Measurements from ENCODE around the gene KRT86. TPM values are rescaled to one million over a fixed set of nuclear protein-coding genes. Genes with fewer than 3 reads are reported as not detected.
A peak's percentile ranks its signal among the peaks of the same experiment; 100 is the strongest.

The KRT86 gene
- polyA plus RNA-seq, 1 donor (not counting 4 experiments of a cell fraction or from before 2014, with no cell fraction given), result not detected

- Histone ChIP-seq H4K20me1 (ENCODE audit: control insufficient read depth, extremely low read depth, insufficient read depth, low read length) (no peaks in the 10 kb centered on the region), H2AFZ (ENCODE audit: control insufficient read depth, low read length) (no peak overlapping the region), H3K4me1 (ENCODE audit: control insufficient read depth, extremely low read depth, insufficient read depth, low read length) (peaks cover 51% of the 10 kb centered on the region), H3K27me3 (ENCODE audit: control insufficient read depth, extremely low read depth, insufficient read depth, low read length) (no peaks in the 10 kb centered on the region), H3K9me1 (ENCODE audit: control insufficient read depth, extremely low read depth, insufficient read depth, low read length) (no peaks in the 10 kb centered on the region), H3K27ac (ENCODE audit: control insufficient read depth, insufficient read depth, low read length) (peak overlapping the region; percentile 79), H3K9me3 (ENCODE audit: control insufficient read depth, low read depth, low read length) (no peaks in the 10 kb centered on the region), H3K79me2 (ENCODE audit: control insufficient read depth, insufficient read depth, low read length) (no peaks in the 10 kb centered on the region), H3K36me3 (ENCODE audit: control insufficient read depth in 2 of 2, extremely low read depth in 1 of 2, insufficient read depth in 2 of 2, low read length in 2 of 2) (no peaks in the 10 kb centered on the region), H3K4me3 (ENCODE audit: control insufficient read depth in 2 of 3, extremely low read depth in 1 of 3, insufficient read depth in 2 of 3, low read depth in 1 of 3, low read length in 3 of 3) (no peak overlapping the region), H3K9ac (ENCODE audit: control insufficient read depth, extremely low read depth, insufficient read depth, low read length) (no peak overlapping the region), H3K4me2 (ENCODE audit: control insufficient read depth, extremely low read depth, insufficient read depth, low read depth, low read length) (peak overlapping the region; percentile 13)
- dilution Hi-C loops (cut with MboI; ENCODE audit: extremely low pct_ligation_motif_present, low sequenced_read_pairs), result no loop called here
- FAIRE-seq (peak; percentile 59), DNase-seq (ENCODE audit: low read depth, low spot score) (no peak)
- TF ChIP-seq EZH2 (IDR thresholded peaks at IDR 0.05; ENCODE audit: low read length), result no peak
- TF ChIP-seq CTCF (optimal IDR thresholded peaks at IDR 0.05 in 1 of 3, IDR thresholded peaks at IDR 0.05 in 1 of 3, conservative IDR thresholded peaks at IDR 0.05 in 1 of 3; ENCODE audit: extremely low read depth in 1 of 3, insufficient read depth in 2 of 3, low read length in 3 of 3), result no peak
Observed at GRCh38 chr12:52229836-52230343, 44.6 kb upstream of the KRT86 start.

- no peak overlapping the region for H2AFZ ChIP-seq (ENCODE audit: control insufficient read depth, low read length)
- peak overlapping the region; percentile 42 for H3K4me2 ChIP-seq (ENCODE audit: control insufficient read depth, extremely low read depth, insufficient read depth, low read depth, low read length)
- DNase-seq (ENCODE audit: low read depth, low spot score) (no peak), FAIRE-seq (peak; percentile 55)
- no peaks in the 10 kb centered on the region for H3K36me3 ChIP-seq (ENCODE audit: control insufficient read depth in 2 of 2, extremely low read depth in 1 of 2, insufficient read depth in 2 of 2, low read length in 2 of 2)
- H4K20me1 ChIP-seq (ENCODE audit: control insufficient read depth, extremely low read depth, insufficient read depth, low read length), result no peaks in the 10 kb centered on the region
- H3K9me3 ChIP-seq (ENCODE audit: control insufficient read depth, low read depth, low read length), result no peaks in the 10 kb centered on the region
- H3K27me3 ChIP-seq (ENCODE audit: control insufficient read depth, extremely low read depth, insufficient read depth, low read length), result no peaks in the 10 kb centered on the region
- dilution Hi-C loops (cut with MboI; ENCODE audit: extremely low pct_ligation_motif_present, low sequenced_read_pairs), result no loop called here
- H3K27ac ChIP-seq (ENCODE audit: control insufficient read depth, insufficient read depth, low read length), result peak overlapping the region; percentile 79
- peak overlapping the region; percentile 48 for H3K9ac ChIP-seq (ENCODE audit: control insufficient read depth, extremely low read depth, insufficient read depth, low read length)
- peaks cover 59% of the 10 kb centered on the region for H3K4me1 ChIP-seq (ENCODE audit: control insufficient read depth, extremely low read depth, insufficient read depth, low read length)
- H3K79me2 ChIP-seq (ENCODE audit: control insufficient read depth, insufficient read depth, low read length), result no peaks in the 10 kb centered on the region
- TF ChIP-seq CTCF (optimal IDR thresholded peaks at IDR 0.05 in 1 of 3, IDR thresholded peaks at IDR 0.05 in 1 of 3, conservative IDR thresholded peaks at IDR 0.05 in 1 of 3; ENCODE audit: extremely low read depth in 1 of 3, insufficient read depth in 2 of 3, low read length in 3 of 3) (no peak), EZH2 (IDR thresholded peaks at IDR 0.05; ENCODE audit: low read length) (no peak)
- no peaks in the 10 kb centered on the region for H3K9me1 ChIP-seq (ENCODE audit: control insufficient read depth, extremely low read depth, insufficient read depth, low read length)
- H3K4me3 ChIP-seq (ENCODE audit: control insufficient read depth in 2 of 3, extremely low read depth in 1 of 3, insufficient read depth in 2 of 3, low read depth in 1 of 3, low read length in 3 of 3), result peak overlapping the region in 1 of 3 experiments; percentile 31
Observed at GRCh38 chr12:52230364-52231281, 43.8 kb upstream of the KRT86 start.

Data from keratinocyte (primary cell).